CD14-positive monocyte (primary cell): ENCODE data around the gene TJP3. TPM values are rescaled to one million over a fixed set of nuclear protein-coding genes. Genes with fewer than 3 reads are reported as not detected.
A peak's percentile ranks its signal among the peaks of the same experiment; 100 is the strongest.

Source experiments
- DNase-seq, 3 donors: peaks; one replicate each; pipeline ENCODE4 v3.0.0-alpha.2; 2011 to 2022
- H2AFZ ChIP-seq: 2 replicates; pipeline ENCODE4 v1.6.0; 2012; ENCODE audit warnings: mild to moderate bottlenecking, low read depth, low read length, inconsistent platforms; ENCODE audit not compliant: insufficient read depth, poor library complexity, severe bottlenecking
- H3K27ac ChIP-seq, 2 donors: 1 replicate in 1 of 2; 2 replicates in 1 of 2; pipeline ENCODE4 v1.5.1; 2012 to 2013; ENCODE audit warnings: low read length in 2 of 2, control low read depth in 1 of 2, inconsistent platforms in 1 of 2, low read depth in 1 of 2, mild to moderate bottlenecking in 1 of 2
- H3K27me3 ChIP-seq, 2 donors: one replicate each; pipeline versions ENCODE4 v1.6.0 to v1.6.1; 2011 to 2013; ENCODE audit warnings: low read length in 2 of 2; ENCODE audit not compliant: control insufficient read depth in 2 of 2, insufficient read depth in 2 of 2
- H3K36me3 ChIP-seq, 2 donors: replicated peaks in 1 of 2; 1 replicate in 1 of 2; 2 replicates in 1 of 2; pipeline versions ENCODE4 v1.5.1 to v1.6.1; 2012 to 2013; ENCODE audit warnings: low read length in 2 of 2, control low read depth in 1 of 2, inconsistent platforms in 1 of 2, mild to moderate bottlenecking in 1 of 2; ENCODE audit not compliant: insufficient read depth in 2 of 2, control insufficient read depth in 1 of 2
- H3K4me1 ChIP-seq, 2 donors: 1 replicate in 1 of 2; 2 replicates in 1 of 2; pipeline versions ENCODE4 v1.5.1 to v1.6.1; 2012 to 2013; ENCODE audit warnings: low read length in 2 of 2, control low read depth in 1 of 2, inconsistent platforms in 1 of 2, mild to moderate bottlenecking in 1 of 2, moderate library complexity in 1 of 2; ENCODE audit not compliant: insufficient read depth in 2 of 2, control insufficient read depth in 1 of 2
- H3K4me2 ChIP-seq: replicated peaks from 2 replicates; pipeline ENCODE3; 2012; ENCODE audit warnings: low read length, moderate library complexity, mild to moderate bottlenecking; ENCODE audit not compliant: poor library complexity, severe bottlenecking; ENCODE audit errors: extremely low read depth
- H3K4me3 ChIP-seq, 3 experiments: fragments of 200-600 bp in 1 of 3; sonication (generic) in 1 of 3; replicated peaks in 1 of 3; 1 replicate in 2 of 3; 2 replicates in 1 of 3; pipeline ENCODE4 v1.5.1; 2011 to 2013; ENCODE audit warnings: low read length in 3 of 3, mild to moderate bottlenecking in 3 of 3, control low read depth in 2 of 3, low read depth in 2 of 3, inconsistent platforms in 1 of 3, moderate library complexity in 1 of 3
- H3K79me2 ChIP-seq: 2 replicates; pipeline ENCODE4 v1.6.0; 2012; ENCODE audit warnings: mild to moderate bottlenecking, control low read depth, inconsistent platforms, low read length, moderate library complexity; ENCODE audit not compliant: insufficient read depth
- H3K9ac ChIP-seq: 2 replicates; pipeline ENCODE4 v1.6.0; 2017; ENCODE audit warnings: low read length, mild to moderate bottlenecking; ENCODE audit not compliant: insufficient read depth, poor library complexity, severe bottlenecking
- H3K9me3 ChIP-seq, 2 donors: replicated peaks in 1 of 2; 1 replicate in 1 of 2; 2 replicates in 1 of 2; pipeline versions ENCODE4 v1.5.1 to v1.6.1; 2012 to 2013; ENCODE audit warnings: low read length in 2 of 2, control low read depth in 1 of 2; ENCODE audit not compliant: control insufficient read depth in 1 of 2, insufficient read depth in 1 of 2
- H4K20me1 ChIP-seq: 2 replicates; pipeline ENCODE4 v1.6.0; 2012; ENCODE audit warnings: mild to moderate bottlenecking, low read length, control low read depth, moderate library complexity; ENCODE audit not compliant: insufficient read depth
- H3K27ac Mint-ChIP-seq, 7 donors: one replicate each; pipeline ENCODE4 v1.8.0; 2020; ENCODE audit warnings: mild to moderate bottlenecking in 7 of 7, mixed read lengths in 7 of 7, moderate library complexity in 6 of 7, inconsistent platforms in 2 of 7
- H3K27me3 Mint-ChIP-seq, 3 donors: one replicate each; pipeline ENCODE4 v1.8.0; 2021 to 2022; ENCODE audit warnings: low read depth in 3 of 3, mild to moderate bottlenecking in 3 of 3, mixed read lengths in 3 of 3, moderate library complexity in 3 of 3, inconsistent platforms in 1 of 3
- H3K36me3 Mint-ChIP-seq, 2 donors: one replicate each; pipeline ENCODE4 v1.8.0; 2020; ENCODE audit warnings: mixed read lengths in 2 of 2, inconsistent platforms in 1 of 2, mild to moderate bottlenecking in 1 of 2
- H3K4me1 Mint-ChIP-seq: one replicate; pipeline ENCODE4 v1.8.0; 2020; ENCODE audit warnings: mild to moderate bottlenecking, mixed read lengths
- H3K4me3 Mint-ChIP-seq, 2 donors: one replicate each; pipeline ENCODE4 v1.8.0; 2020; ENCODE audit warnings: mild to moderate bottlenecking in 2 of 2, mixed read lengths in 2 of 2, moderate library complexity in 1 of 2
- H3K9me3 Mint-ChIP-seq, 7 donors: one replicate each; pipeline ENCODE4 v1.8.0; 2020 to 2022; ENCODE audit warnings: mixed read lengths in 7 of 7, mild to moderate bottlenecking in 6 of 7, moderate library complexity in 6 of 7, inconsistent platforms in 2 of 7
- CTCF ChIP-seq: fragments of 200-600 bp; IDR thresholded peaks from one replicate; pipeline ENCODE4 v1.8.0; 2022; ENCODE audit warnings: antibody characterized with exemption, mild to moderate bottlenecking
- WGBS: methylation state at CpG from one replicate; pipeline ENCODE4 v1.1.5; 2013; ENCODE audit warnings: missing lambda C conversion rate; ENCODE audit not compliant: insufficient coverage; 5-methylcytosine and 5-hydroxymethylcytosine counted together
- intact Hi-C, 2 donors: fragments of 100-400 bp; cut with micrococcal nuclease; formaldehyde crosslinking; loops; one replicate each; pipeline versions ENCODE4 v1.15.0 to v1.15.1; 2023
- polyA plus RNA-seq, 3 donors: library from polyadenylated mRNA; depleted of rRNA in 1 of 3; unstranded in 2 of 3; stranded (reverse) in 1 of 3; fragments of 300-500 nt in 2 of 3; fragments of >200 nt in 1 of 3; fragmentation: Illumina TruSeq in 2 of 3; gene quantifications; 1 replicate in 2 of 3; 2 replicates in 1 of 3; pipeline ENCODE4 v1.2.3, GENCODE V29; 2012 to 2021

The TJP3 gene
- polyA plus RNA-seq, 3 donors, result 0.01 TPM; not detected in 2

- no peaks in the 10 kb centered on the region for H3K79me2 ChIP-seq
- no peak for TF ChIP-seq CTCF
Measured at GRCh38 chr19:3712663-3713611, 4.8 kb downstream of the TJP3 start.

DNA sequence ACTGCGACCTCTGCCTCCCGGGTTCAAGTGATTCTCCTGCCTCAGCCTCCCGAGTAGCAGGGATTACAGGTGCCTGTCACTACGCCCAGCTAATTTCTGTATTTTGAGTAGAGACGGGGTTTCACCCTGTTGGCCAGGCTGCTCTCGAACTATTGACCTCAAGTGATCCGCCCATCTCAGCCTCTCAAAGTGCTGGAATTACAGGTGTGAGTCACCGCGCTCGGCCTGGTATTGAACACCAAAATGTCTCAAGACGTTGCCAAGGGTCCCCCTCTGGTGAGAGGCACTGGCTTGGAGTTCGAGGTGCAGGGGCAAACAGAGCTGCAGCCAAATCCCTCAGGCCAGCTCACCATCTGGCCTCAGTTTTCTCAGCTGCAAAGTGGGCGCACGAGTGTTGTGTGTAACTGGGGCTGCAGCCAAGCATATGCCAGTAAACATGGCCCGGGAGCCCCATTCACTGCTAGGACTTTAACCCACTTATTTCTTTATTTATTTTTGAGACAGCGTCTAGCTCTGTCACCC, 8.0 kb downstream of the TJP3 start:
- peaks cover 23 to 45% (median 32%) of the 10 kb centered on the region in 3 donors for H3K27me3 Mint-ChIP-seq
- peaks cover 10% of the 10 kb centered on the region for H3K4me1 Mint-ChIP-seq
- peaks cover 0 to 7% (median 4%) of the 10 kb centered on the region in 7 donors for H3K9me3 Mint-ChIP-seq
- Histone ChIP-seq H3K4me3 (no peak overlapping the region), H3K4me2 (no peak overlapping the region), H3K4me1 (peaks cover under 1 to 3% of the 10 kb centered on the region in 2 donors), H3K79me2 (no peaks in the 10 kb centered on the region), H3K27me3 (peaks cover 14 to 24% of the 10 kb centered on the region in 2 donors), H2AFZ (no peak overlapping the region), H3K27ac (no peak overlapping the region), H3K9me3 (peaks cover 2 to 5% of the 10 kb centered on the region in 2 donors), H3K9ac (no peak overlapping the region), H3K36me3 (no peaks in the 10 kb centered on the region), H4K20me1 (no peaks in the 10 kb centered on the region)
- no peak for TF ChIP-seq CTCF
- no peak overlapping the region for H3K27ac Mint-ChIP-seq
- no peaks in the 10 kb centered on the region for H3K36me3 Mint-ChIP-seq
- WGBS, result 97% methylated on average over 16 of the region's 16 CpGs
- H3K4me3 Mint-ChIP-seq, result no peak overlapping the region
- DNase-seq, result no peak
- intact Hi-C loops, result no loop called here

More at GRCh38 chr19:3712663-3713611, 4.8 kb downstream of the TJP3 start:
- no peaks in the 10 kb centered on the region for H3K9me3 ChIP-seq
- Mint-ChIP-seq H3K36me3 (no peaks in the 10 kb centered on the region), H3K27ac (peak overlapping the region in 6 of 7 donors; percentile 2 to 58 (median 28)), H3K9me3 (peaks cover 0 to 2% (median 0%) of the 10 kb centered on the region in 7 donors), H3K27me3 (peaks cover 8 to 37% (median 18%) of the 10 kb centered on the region in 3 donors), H3K4me1 (peaks cover 18% of the 10 kb centered on the region), H3K4me3 (no peak overlapping the region)
- H3K36me3 ChIP-seq, result no peaks in the 10 kb centered on the region
- H3K4me3 ChIP-seq, result no peak overlapping the region
- intact Hi-C loops, result no loop called here
- H3K9ac ChIP-seq, result no peak overlapping the region
- WGBS, result 28% methylated on average over 15 of the region's 23 CpGs
- H3K4me2 ChIP-seq, result no peak overlapping the region
- peaks cover 0 to 10% of the 10 kb centered on the region in 2 donors for H3K27me3 ChIP-seq
- DNase-seq, result no peak
- H3K27ac ChIP-seq, result no peak overlapping the region
- H2AFZ ChIP-seq, result no peak overlapping the region
- peaks cover 9 to 10% of the 10 kb centered on the region in 2 donors for H3K4me1 ChIP-seq
- H4K20me1 ChIP-seq, result no peaks in the 10 kb centered on the region
